H9 (cell line): ENCODE results near the gene RAB29. TPM values are rescaled to one million over a fixed set of nuclear protein-coding genes. Genes with fewer than 3 reads are reported as not detected.

ENCODE experiments used
- DNase-seq: peaks from one replicate; pipeline ENCODE4 v3.0.0-alpha.2; 2017
- H2AFZ ChIP-seq: one replicate; pipeline ENCODE4 v1.6.1; 2013; ENCODE audit warnings: mild to moderate bottlenecking, low read length, control low read depth, moderate library complexity
- H2AK5ac ChIP-seq: 2 replicates; pipeline ENCODE4 v1.6.1; 2013; ENCODE audit warnings: low read length, control low read depth, mixed read lengths; ENCODE audit not compliant: insufficient read length
- H2BK120ac ChIP-seq: one replicate; pipeline ENCODE4 v1.6.1; 2013; ENCODE audit warnings: low read depth, mild to moderate bottlenecking, low read length, control low read depth, inconsistent platforms; ENCODE audit not compliant: poor library complexity, severe bottlenecking
- H2BK12ac ChIP-seq: 2 replicates; pipeline ENCODE4 v1.6.1; 2013; ENCODE audit warnings: low read length, control low read depth, mixed read lengths, low read depth; ENCODE audit not compliant: insufficient read length
- H2BK15ac ChIP-seq: 2 replicates; pipeline ENCODE4 v1.6.1; 2013; ENCODE audit warnings: low read depth, low read length, control low read depth
- H2BK20ac ChIP-seq: one replicate; pipeline ENCODE4 v1.6.1; 2013; ENCODE audit warnings: low read depth, mild to moderate bottlenecking, low read length, control low read depth, inconsistent platforms; ENCODE audit not compliant: poor library complexity, severe bottlenecking
- H2BK5ac ChIP-seq: 2 replicates; pipeline ENCODE4 v1.6.1; 2013; ENCODE audit warnings: low read length, control low read depth, mixed read lengths; ENCODE audit not compliant: insufficient read length
- H3K14ac ChIP-seq: 2 replicates; pipeline ENCODE4 v1.6.1; 2013; ENCODE audit warnings: low read length, control low read depth; ENCODE audit not compliant: insufficient read depth
- H3K18ac ChIP-seq: 2 replicates; pipeline ENCODE4 v1.6.1; 2013; ENCODE audit warnings: low read depth, mild to moderate bottlenecking, mixed read lengths, low read length, control low read depth; ENCODE audit not compliant: insufficient read length
- H3K23ac ChIP-seq: 2 replicates; pipeline ENCODE4 v1.6.1; 2013; ENCODE audit warnings: low read length, control low read depth, mixed read lengths, low read depth; ENCODE audit not compliant: insufficient read length
- H3K23me2 ChIP-seq: 2 replicates; pipeline ENCODE4 v1.6.1; 2013; ENCODE audit warnings: low read depth, mild to moderate bottlenecking, mixed read lengths, low read length, control low read depth; ENCODE audit not compliant: insufficient read length, poor library complexity, severe bottlenecking
- H3K27ac ChIP-seq: 2 replicates; pipeline ENCODE4 v1.5.1; 2013; ENCODE audit warnings: low read length, control low read depth, mixed read lengths, low read depth; ENCODE audit not compliant: insufficient read length
- H3K27me3 ChIP-seq: 2 replicates; pipeline ENCODE4 v1.6.1; 2013; ENCODE audit warnings: low read length, control low read depth, inconsistent platforms; ENCODE audit not compliant: insufficient read depth
- H3K4ac ChIP-seq: 2 replicates; pipeline ENCODE4 v1.6.1; 2013; ENCODE audit warnings: low read depth, mild to moderate bottlenecking, control low read depth, inconsistent platforms, low read length, moderate library complexity
- H3K4me1 ChIP-seq: 2 replicates; pipeline ENCODE4 v1.6.1; 2013; ENCODE audit warnings: low read length, control low read depth, inconsistent platforms; ENCODE audit not compliant: insufficient read depth
- H3K4me2 ChIP-seq: 2 replicates; pipeline ENCODE4 v1.6.1; 2013; ENCODE audit warnings: low read length, control low read depth, mixed read lengths; ENCODE audit not compliant: insufficient read length, insufficient read depth
- H3K56ac ChIP-seq: 2 replicates; pipeline ENCODE4 v1.6.1; 2013; ENCODE audit warnings: low read depth, mild to moderate bottlenecking, mixed read lengths, low read length, control low read depth; ENCODE audit not compliant: insufficient read length
- H3K79me1 ChIP-seq: 2 replicates; pipeline ENCODE4 v1.6.1; 2013; ENCODE audit warnings: low read depth, mild to moderate bottlenecking, moderate library complexity, low read length, control low read depth, inconsistent platforms; ENCODE audit not compliant: insufficient read depth, poor library complexity, severe bottlenecking
- H3K79me2 ChIP-seq: 2 replicates; pipeline ENCODE4 v1.6.1; 2013; ENCODE audit warnings: low read length, control low read depth, inconsistent platforms; ENCODE audit not compliant: insufficient read depth
- H3K9ac ChIP-seq: 2 replicates; pipeline ENCODE4 v1.6.1; 2013; ENCODE audit warnings: low read length, control low read depth, mixed read lengths; ENCODE audit not compliant: insufficient read length; ENCODE audit errors: extremely low read depth
- H3K9me3 ChIP-seq: one replicate; pipeline ENCODE4 v1.6.1; 2013; ENCODE audit warnings: low read depth, low read length, inconsistent platforms; ENCODE audit not compliant: control insufficient read depth
- H3T11ph ChIP-seq: one replicate; pipeline ENCODE4 v1.6.1; 2013; ENCODE audit warnings: mild to moderate bottlenecking, low read length, control low read depth, inconsistent platforms
- H4K20me1 ChIP-seq: one replicate; pipeline ENCODE4 v1.6.1; 2013; ENCODE audit not compliant: control insufficient read depth, insufficient read length, insufficient read depth
- H4K5ac ChIP-seq: 2 replicates; pipeline ENCODE4 v1.6.1; 2013; ENCODE audit warnings: low read depth, mild to moderate bottlenecking, mixed read lengths, low read length, control low read depth; ENCODE audit not compliant: insufficient read length
- H4K8ac ChIP-seq: replicated peaks from 2 replicates; pipeline ENCODE4 v1.6.1; 2013; ENCODE audit warnings: low read length, control low read depth, mixed read lengths, low read depth; ENCODE audit not compliant: insufficient read length
- H4K91ac ChIP-seq: 2 replicates; pipeline ENCODE4 v1.6.1; 2013; ENCODE audit warnings: low read depth, mild to moderate bottlenecking, moderate library complexity, mixed read lengths, low read length, control low read depth; ENCODE audit not compliant: insufficient read length
- H3K27ac Mint-ChIP-seq, 3 experiments: 2 replicates in 2 of 3; 3 replicates in 1 of 3; pipeline ENCODE4 v1.8.0; 2020 to 2021; ENCODE audit warnings: mixed read lengths in 3 of 3, mild to moderate bottlenecking in 1 of 3, moderate library complexity in 1 of 3
- H3K27me3 Mint-ChIP-seq: 2 replicates; pipeline ENCODE4 v1.8.0; 2021; ENCODE audit warnings: low read depth, mild to moderate bottlenecking, moderate library complexity, mixed read lengths
- H3K36me3 Mint-ChIP-seq, 3 experiments: 2 replicates in 2 of 3; 3 replicates in 1 of 3; pipeline ENCODE4 v1.8.0; 2020 to 2021; ENCODE audit warnings: low read depth in 3 of 3, mixed read lengths in 3 of 3; ENCODE audit not compliant: insufficient read depth in 1 of 3
- H3K4me1 Mint-ChIP-seq, 2 experiments: 2 replicates each; pipeline ENCODE4 v1.8.0; 2020; ENCODE audit warnings: mixed read lengths in 2 of 2
- H3K4me3 Mint-ChIP-seq, 2 experiments: 2 replicates in 1 of 2; 3 replicates in 1 of 2; pipeline ENCODE4 v1.8.0; 2020 to 2021; ENCODE audit warnings: mild to moderate bottlenecking in 2 of 2, mixed read lengths in 2 of 2, moderate library complexity in 1 of 2
- H3K9me3 Mint-ChIP-seq, 2 experiments: 2 replicates in 1 of 2; 3 replicates in 1 of 2; pipeline ENCODE4 v1.8.0; 2020; ENCODE audit warnings: mild to moderate bottlenecking in 2 of 2, mixed read lengths in 2 of 2, moderate library complexity in 1 of 2
- CTCF ChIP-seq: fragments of 200-600 bp; sonication (generic); conservative IDR thresholded peaks from 3 replicates; pipeline ENCODE4 v1.8.0; 2021; ENCODE audit warnings: antibody characterized with exemption, mild to moderate bottlenecking
- whole genome bisulfite sequencing: extraction: QIAGEN DNeasy Blood & Tissue Kit; methylation state at CpG from one replicate; pipeline ENCODE4 v1.1.7; 2013; ENCODE audit warnings: missing lambda C conversion rate, low lambda C conversion rate, mixed read lengths; ENCODE audit not compliant: insufficient read length; ENCODE audit errors: extremely low coverage; 5-methylcytosine and 5-hydroxymethylcytosine counted together
- total RNA-seq: library from RNA; stranded (reverse); gene quantifications from 2 replicates; pipeline ENCODE4 v1.2.1, GENCODE V29; 2021

Gene RAB29
- total RNA-seq, 1 experiment from 2014 or later = 4.2 TPM

DNA sequence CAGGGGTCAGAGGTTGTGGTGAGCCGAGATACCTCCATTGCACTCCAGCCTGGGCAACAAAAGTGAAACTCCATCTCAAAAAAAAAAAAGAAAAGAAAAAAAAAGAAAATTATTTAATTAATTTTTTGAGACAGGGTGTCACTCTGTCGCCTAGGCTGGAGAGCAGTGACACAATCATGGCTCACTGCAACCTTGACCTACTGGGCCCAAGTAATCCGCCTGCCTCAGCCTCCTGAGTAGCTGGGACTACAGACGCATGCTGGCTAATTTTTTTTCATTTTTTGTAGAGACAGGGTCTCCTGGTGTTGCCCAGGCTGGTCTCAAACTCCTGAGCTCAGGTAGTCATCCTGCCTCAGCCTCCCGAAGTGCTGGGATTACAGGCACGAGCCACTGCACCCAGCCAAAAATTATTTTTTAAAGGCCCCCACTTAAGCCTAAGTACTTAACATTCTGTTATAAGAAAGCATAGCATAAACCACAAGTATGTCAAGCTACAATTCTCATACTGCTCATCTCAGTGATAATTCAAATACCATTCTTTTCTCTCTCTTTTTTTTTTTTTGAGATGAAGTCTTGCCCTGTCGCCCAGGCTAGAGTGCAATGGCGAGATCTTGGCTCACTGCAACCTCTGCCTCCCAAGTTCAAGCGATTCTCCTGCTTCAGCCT is 45.2 kb downstream of the RAB29 start:
- Histone ChIP-seq H3K14ac (no peak overlapping the region), H3K79me1 (peaks cover 2% of the 10 kb centered on the region), H3K18ac (no peak overlapping the region), H4K20me1 (no peaks in the 10 kb centered on the region), H3K4me1 (no peaks in the 10 kb centered on the region; the same call in 1 of the 2 replicates), H2BK20ac (no peak overlapping the region), H3K27me3 (no peaks in the 10 kb centered on the region), H3K4ac (no peak overlapping the region), H4K91ac (no peak overlapping the region), H3K9me3 (no peaks in the 10 kb centered on the region), H2BK120ac (no peak overlapping the region), H3K23me2 (no peaks in the 10 kb centered on the region), H2AK5ac (no peak overlapping the region), H2BK5ac (no peak overlapping the region), H3K56ac (no peak overlapping the region), H3K79me2 (peaks cover 10% of the 10 kb centered on the region; the same call in 1 of the 2 replicates), H3K23ac (no peak overlapping the region), H2BK12ac (no peak overlapping the region), H2AFZ (no peak overlapping the region), H3K9ac (no peak overlapping the region), H4K8ac (no peak overlapping the region), H2BK15ac (no peak overlapping the region), H4K5ac (no peak overlapping the region), H3K27ac (no peak overlapping the region), H3T11ph (no peak overlapping the region), H3K4me2 (no peak overlapping the region)
- no peak for DNase-seq
- Mint-ChIP-seq H3K36me3 (peaks cover 26 to 61% (median 59%) of the 10 kb centered on the region in 3 experiments; a peak in 6 of 7 replicates), H3K9me3 (no peaks in the 10 kb centered on the region), H3K4me1 (peaks cover 0 to 2% of the 10 kb centered on the region in 2 experiments; a peak in 2 of 4 replicates), H3K27ac (peak overlapping the region in 2 of 3 experiments; percentile 26 to 59; a peak in 4 of 7 replicates), H3K27me3 (no peaks in the 10 kb centered on the region), H3K4me3 (no peak overlapping the region; a peak in 1 of 5 replicates)
- no CpG with 5 or more reads among the region's 9 CpGs for WGBS
- no peak for TF ChIP-seq CTCF
